Kidney epithelial cell (primary cell): ENCODE results near the gene ITPKB. TPM values are rescaled to one million over a fixed set of nuclear protein-coding genes. Genes with fewer than 3 reads are reported as not detected.

Experiments used
- DNase-seq: peaks from one replicate; pipeline ENCODE4 v3.0.0-alpha.2; 2010; ENCODE audit warnings: low read depth
- H3K27me3 ChIP-seq: 2 replicates; pipeline ENCODE4 v1.6.0; 2011; ENCODE audit warnings: low read length; ENCODE audit not compliant: control insufficient read depth, insufficient read depth
- H3K36me3 ChIP-seq: 2 replicates; pipeline ENCODE4 v1.5.1; 2011; ENCODE audit warnings: low read length; ENCODE audit not compliant: control insufficient read depth, insufficient read depth
- H3K4me3 ChIP-seq: 2 replicates; pipeline ENCODE4 v1.5.1; 2011; ENCODE audit warnings: low read depth, mild to moderate bottlenecking, control low read depth, low read length
- total RNA-seq: library from RNA; depleted of rRNA; stranded (reverse); fragments of >200 nt; gene quantifications from 2 replicates; pipeline ENCODE4 v1.2.3, GENCODE V29; 2015
- TF ChIP-seq, protein P1 (sequence below): IDR thresholded peaks from 2 replicates; pipeline ENCODE4 v1.5.1; 2011; ENCODE audit warnings: mild to moderate bottlenecking, moderate library complexity, low read length, control low read depth, inconsistent platforms; ENCODE audit not compliant: insufficient read depth, poor library complexity, severe bottlenecking

The ITPKB gene
- total RNA-seq, 1 donor from 2014 or later: 11.7 TPM

DNA sequence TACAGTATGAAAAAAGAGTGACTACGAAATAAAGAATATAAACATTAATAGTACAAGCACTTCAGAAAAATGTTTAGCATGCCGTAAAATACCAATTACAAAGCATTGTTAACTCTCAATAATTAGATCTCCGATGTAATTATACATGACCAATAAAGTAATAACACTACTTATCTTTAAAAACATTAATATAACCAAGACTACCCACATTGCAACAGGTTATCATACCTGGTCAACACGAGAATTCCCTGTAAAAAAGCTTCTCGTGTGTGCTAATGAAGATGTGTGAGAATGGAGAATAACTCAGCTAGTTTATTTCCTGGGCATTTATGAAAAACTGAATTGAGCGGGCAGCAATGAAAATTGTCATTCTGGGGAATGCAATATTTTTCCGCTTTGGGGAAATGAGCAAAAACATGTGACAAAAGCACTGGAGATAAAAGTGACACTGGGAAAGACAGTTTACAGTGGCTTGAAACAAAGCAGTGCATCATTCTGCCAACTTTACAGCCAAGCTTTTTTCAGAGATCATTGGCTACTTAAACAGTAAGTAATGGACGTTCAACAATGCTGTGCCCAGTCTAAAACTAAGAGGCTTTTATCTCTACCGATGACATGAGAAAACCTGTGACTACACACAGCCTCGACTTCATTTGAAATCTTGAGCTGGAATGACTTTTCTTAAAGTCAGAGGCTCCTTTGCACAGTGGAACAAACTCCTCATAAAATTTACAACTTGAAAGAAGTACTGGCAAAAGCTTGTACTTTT is 34.7 kb downstream of the ITPKB start:
- no peaks in the 10 kb centered on the region for H3K36me3 ChIP-seq
- H3K27me3 ChIP-seq: no peaks in the 10 kb centered on the region
- TF ChIP-seq, protein P1, sequence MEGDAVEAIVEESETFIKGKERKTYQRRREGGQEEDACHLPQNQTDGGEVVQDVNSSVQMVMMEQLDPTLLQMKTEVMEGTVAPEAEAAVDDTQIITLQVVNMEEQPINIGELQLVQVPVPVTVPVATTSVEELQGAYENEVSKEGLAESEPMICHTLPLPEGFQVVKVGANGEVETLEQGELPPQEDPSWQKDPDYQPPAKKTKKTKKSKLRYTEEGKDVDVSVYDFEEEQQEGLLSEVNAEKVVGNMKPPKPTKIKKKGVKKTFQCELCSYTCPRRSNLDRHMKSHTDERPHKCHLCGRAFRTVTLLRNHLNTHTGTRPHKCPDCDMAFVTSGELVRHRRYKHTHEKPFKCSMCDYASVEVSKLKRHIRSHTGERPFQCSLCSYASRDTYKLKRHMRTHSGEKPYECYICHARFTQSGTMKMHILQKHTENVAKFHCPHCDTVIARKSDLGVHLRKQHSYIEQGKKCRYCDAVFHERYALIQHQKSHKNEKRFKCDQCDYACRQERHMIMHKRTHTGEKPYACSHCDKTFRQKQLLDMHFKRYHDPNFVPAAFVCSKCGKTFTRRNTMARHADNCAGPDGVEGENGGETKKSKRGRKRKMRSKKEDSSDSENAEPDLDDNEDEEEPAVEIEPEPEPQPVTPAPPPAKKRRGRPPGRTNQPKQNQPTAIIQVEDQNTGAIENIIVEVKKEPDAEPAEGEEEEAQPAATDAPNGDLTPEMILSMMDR: no peak
- no peak for DNase-seq
- H3K4me3 ChIP-seq: no peak overlapping the region

DNA sequence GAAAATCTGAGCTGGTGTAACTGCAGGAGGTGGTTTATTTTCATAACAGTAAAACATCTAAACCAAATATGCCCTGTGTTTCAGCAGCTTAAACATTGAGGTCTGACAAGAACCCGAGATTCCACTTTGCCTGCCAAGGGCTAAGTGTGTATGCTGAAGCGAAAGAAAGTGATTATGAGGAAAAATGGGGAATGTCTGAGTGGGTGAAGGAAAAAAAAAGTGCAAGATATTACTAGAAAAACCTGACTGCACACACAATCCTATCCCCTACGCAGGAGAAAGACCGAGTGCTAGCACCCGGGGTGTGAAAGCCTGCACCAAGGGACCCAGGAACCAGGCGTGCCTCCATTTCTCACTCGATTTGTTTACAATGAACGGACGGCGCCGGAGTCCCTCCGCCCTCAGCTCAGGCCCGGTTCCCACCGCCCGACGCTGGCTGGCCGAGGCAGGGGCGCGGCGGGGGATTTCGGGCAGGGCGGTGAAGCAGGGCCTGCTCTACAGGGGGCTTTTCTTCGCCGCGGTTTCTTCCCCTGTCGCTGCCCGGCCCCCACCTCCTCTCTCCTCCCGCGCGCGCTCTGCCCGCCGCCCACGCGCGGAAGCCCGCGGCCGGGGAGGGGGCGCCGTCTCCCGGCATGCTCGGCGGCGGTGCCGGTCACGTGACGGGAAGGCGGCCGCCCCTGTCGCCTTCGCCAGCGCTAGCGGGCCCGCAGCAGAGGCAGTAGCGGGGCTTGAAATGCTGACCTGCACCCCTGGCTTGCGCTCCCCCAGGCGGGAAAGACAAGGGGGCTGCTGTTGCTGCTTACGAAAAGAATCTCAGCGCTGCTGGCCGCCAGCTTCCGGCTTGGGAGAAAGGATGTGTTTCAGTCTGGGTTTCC is 35.9 kb downstream of the ITPKB start:
- H3K27me3 ChIP-seq: no peaks in the 10 kb centered on the region
- H3K4me3 ChIP-seq: peak overlapping the region; percentile 69
- no peak for DNase-seq
- no peaks in the 10 kb centered on the region for H3K36me3 ChIP-seq
- TF ChIP-seq, protein P1: no peak

DNA sequence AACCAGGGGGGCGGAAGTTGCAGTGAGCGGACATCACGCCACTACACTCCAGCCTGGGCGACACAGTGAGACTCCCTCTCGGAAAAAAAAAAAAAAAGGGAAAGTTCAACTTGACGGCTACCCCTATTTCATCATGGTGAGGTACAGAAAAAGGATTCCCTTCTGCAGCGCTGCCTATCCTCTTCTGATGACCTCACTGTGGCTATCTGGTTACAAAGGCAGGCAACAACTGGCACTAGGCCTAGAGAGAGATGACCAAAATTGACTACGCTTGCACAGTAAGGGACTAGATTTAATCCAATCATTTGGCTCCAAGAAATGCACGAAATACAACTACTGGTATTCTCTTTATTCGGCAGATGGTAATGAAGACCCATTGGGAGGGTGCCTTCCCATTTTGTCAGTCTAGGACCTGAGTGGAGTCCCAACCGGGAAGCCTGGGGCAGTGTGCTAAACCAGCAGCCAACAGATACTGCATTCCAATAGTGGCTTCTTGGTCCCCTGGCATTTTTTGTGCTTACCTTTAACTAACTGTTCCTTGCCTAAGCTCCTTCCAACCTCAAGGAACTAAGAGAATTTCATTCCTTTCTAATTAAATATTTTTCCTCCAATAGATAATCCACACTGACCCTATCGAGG is 36.6 kb downstream of the ITPKB start:
- Histone ChIP-seq H3K4me3 (no peak overlapping the region), H3K36me3 (no peaks in the 10 kb centered on the region), H3K27me3 (no peaks in the 10 kb centered on the region)
- no peak for DNase-seq
- TF ChIP-seq, protein P1: no peak

DNA sequence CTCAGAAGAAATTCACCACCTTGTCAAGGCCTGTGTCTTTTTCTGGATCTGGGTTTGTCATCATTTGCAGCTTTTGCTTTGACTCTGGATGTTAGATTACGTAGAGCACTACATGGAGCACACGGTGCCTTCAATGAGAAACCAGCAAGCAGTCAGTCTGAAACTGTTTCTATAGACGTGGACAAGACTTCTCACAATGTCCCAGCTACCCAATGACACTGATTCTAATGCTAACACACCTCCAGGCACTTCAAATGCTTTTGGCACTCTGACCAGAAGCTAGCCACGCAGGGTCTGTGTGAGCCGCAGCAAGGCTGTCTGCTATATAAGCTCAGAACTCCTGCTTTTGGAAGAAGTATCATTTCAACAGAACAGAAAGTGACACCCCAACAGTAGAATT is 38.2 kb downstream of the ITPKB start:
- H3K36me3 ChIP-seq: no peaks in the 10 kb centered on the region
- no peak overlapping the region for H3K4me3 ChIP-seq
- TF ChIP-seq, protein P1: no peak
- no peak for DNase-seq
- no peaks in the 10 kb centered on the region for H3K27me3 ChIP-seq

DNA sequence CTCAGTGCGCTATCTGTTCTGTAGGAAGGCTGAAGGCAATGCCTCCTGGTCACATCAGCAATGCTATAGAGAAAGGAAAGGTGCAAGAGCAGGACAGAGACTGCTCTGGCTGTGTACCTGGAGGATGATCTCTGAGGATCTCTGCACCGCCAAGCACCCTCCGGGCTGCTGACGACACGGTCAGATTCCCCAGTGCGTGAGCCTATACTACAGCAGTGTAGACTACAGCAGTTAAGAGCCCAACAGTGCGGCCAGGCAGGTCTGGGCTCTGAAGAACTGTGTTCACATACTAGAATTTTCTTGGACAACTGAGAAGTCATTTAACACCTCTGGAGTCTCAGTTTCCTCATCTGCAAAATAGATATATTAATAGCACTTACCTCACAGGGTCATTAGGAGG is 39.9 kb downstream of the ITPKB start:
- TF ChIP-seq, protein P1: no peak

More for the DNA sequence above, 39.9 kb downstream of the ITPKB start:
- Histone ChIP-seq H3K4me3 (no peak overlapping the region), H3K36me3 (no peaks in the 10 kb centered on the region), H3K27me3 (no peaks in the 10 kb centered on the region)
- no peak for DNase-seq
